Esophagus muscularis mucosa (tissue), 4 donors: Measurements from ENCODE around the gene LMBRD2. TPM values are rescaled to one million over a fixed set of nuclear protein-coding genes. Genes with fewer than 3 reads are reported as not detected.
A peak's percentile ranks its signal among the peaks of the same experiment; 100 is the strongest.

Source experiments
- DNase-seq: peaks from one replicate; pipeline ENCODE4 v3.0.0-alpha.2; 2017; ENCODE audit errors: extremely low spot score
- H3K27ac ChIP-seq, 4 donors: fragments of 200-600 bp; sonication (generic); replicated peaks in 1 of 4; 1 replicate in 3 of 4; 2 replicates in 1 of 4; pipeline ENCODE4 v1.5.1; 2016 to 2019; ENCODE audit warnings: mild to moderate bottlenecking in 1 of 4
- H3K27me3 ChIP-seq, 4 donors: fragments of 200-600 bp; sonication (generic); one replicate each; pipeline versions ENCODE4 v1.5.1 to v1.6.0; 2016 to 2019
- H3K36me3 ChIP-seq, 4 donors: fragments of 200-600 bp; sonication (generic); one replicate each; pipeline ENCODE4 v1.5.1; 2016 to 2019
- H3K4me1 ChIP-seq, 4 donors: fragments of 200-600 bp; sonication (generic); one replicate each; pipeline ENCODE4 v1.5.1; 2016 to 2019
- H3K4me3 ChIP-seq, 4 donors: fragments of 200-600 bp; sonication (generic); 1 replicate in 2 of 4; 2 replicates in 2 of 4; pipeline ENCODE4 v1.5.1; 2016 to 2019; ENCODE audit warnings: mild to moderate bottlenecking in 4 of 4, moderate library complexity in 1 of 4
- H3K9me3 ChIP-seq, 4 donors: fragments of 200-600 bp; sonication (generic); 1 replicate in 3 of 4; 2 replicates in 1 of 4; pipeline ENCODE4 v1.5.1; 2016 to 2019
- EP300 ChIP-seq: sonication (generic); formaldehyde crosslinking; IDR thresholded peaks from one replicate; pipeline ENCODE4 v1.6.1; 2017; ENCODE audit warnings: antibody characterized with exemption
- POLR2A ChIP-seq: fragments of 450-650 bp; IDR thresholded peaks from one replicate; pipeline ENCODE4 v1.6.1; 2017; ENCODE audit warnings: antibody characterized with exemption, moderate library complexity, mild to moderate bottlenecking, low read depth
- POLR2AphosphoS5 ChIP-seq, 2 donors: sonication (generic); formaldehyde crosslinking; IDR thresholded peaks; one replicate each; pipeline ENCODE4 v1.6.1; 2017; ENCODE audit warnings: antibody characterized with exemption in 2 of 2
- WGBS: methylation state at CpG from one replicate; pipeline ENCODE4 v1.1.5; 2018; 5-methylcytosine and 5-hydroxymethylcytosine counted together
- intact Hi-C: fragments of 100-400 bp; cut with DNase I; formaldehyde crosslinking; loops from one replicate; pipeline ENCODE4 v1.15.1; 2023
- total RNA-seq, 4 donors: library from RNA; depleted of rRNA; stranded (reverse); fragments of >200 nt; gene quantifications; one replicate each; pipeline versions ENCODE4 v1.1.0 to v1.2.1, GENCODE V29; 2016
- TF ChIP-seq, protein P1 (sequence below), 3 experiments: fragments of 200-600 bp in 2 of 3; fragments of 450-650 bp in 1 of 3; sonication (generic) in 2 of 3; IDR thresholded peaks; one replicate each; pipeline ENCODE4 v1.5.1; 2017 to 2019; ENCODE audit warnings: antibody characterized with exemption in 3 of 3, mild to moderate bottlenecking in 2 of 3, moderate library complexity in 1 of 3

The LMBRD2 gene
- total RNA-seq, 4 donors from 2014 or later = 10.4 to 12.5 (median 11.2) TPM

- WGBS = 52% methylated on average over 7 of the region's 7 CpGs
- H3K27ac ChIP-seq = no peak overlapping the region
- H3K36me3 ChIP-seq = peaks cover 0 to 49% (median 29%) of the 10 kb centered on the region in 4 donors
- no peak for DNase-seq
- intact Hi-C loops = no loop called here
- TF ChIP-seq EP300 = no peak
- no peak for TF ChIP-seq POLR2AphosphoS5 (IDR thresholded peaks at IDR 0.05)
- TF ChIP-seq POLR2A = no peak
- TF ChIP-seq, protein P1, sequence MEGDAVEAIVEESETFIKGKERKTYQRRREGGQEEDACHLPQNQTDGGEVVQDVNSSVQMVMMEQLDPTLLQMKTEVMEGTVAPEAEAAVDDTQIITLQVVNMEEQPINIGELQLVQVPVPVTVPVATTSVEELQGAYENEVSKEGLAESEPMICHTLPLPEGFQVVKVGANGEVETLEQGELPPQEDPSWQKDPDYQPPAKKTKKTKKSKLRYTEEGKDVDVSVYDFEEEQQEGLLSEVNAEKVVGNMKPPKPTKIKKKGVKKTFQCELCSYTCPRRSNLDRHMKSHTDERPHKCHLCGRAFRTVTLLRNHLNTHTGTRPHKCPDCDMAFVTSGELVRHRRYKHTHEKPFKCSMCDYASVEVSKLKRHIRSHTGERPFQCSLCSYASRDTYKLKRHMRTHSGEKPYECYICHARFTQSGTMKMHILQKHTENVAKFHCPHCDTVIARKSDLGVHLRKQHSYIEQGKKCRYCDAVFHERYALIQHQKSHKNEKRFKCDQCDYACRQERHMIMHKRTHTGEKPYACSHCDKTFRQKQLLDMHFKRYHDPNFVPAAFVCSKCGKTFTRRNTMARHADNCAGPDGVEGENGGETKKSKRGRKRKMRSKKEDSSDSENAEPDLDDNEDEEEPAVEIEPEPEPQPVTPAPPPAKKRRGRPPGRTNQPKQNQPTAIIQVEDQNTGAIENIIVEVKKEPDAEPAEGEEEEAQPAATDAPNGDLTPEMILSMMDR (IDR thresholded peaks at IDR 0.05) = no peak
- peaks cover 40 to 61% (median 43%) of the 10 kb centered on the region in 4 donors for H3K4me1 ChIP-seq
- H3K4me3 ChIP-seq = peak overlapping the region; percentile 78 to 95 (median 90)
- H3K27me3 ChIP-seq = no peaks in the 10 kb centered on the region
- no peaks in the 10 kb centered on the region for H3K9me3 ChIP-seq
These were observed 1.6 kb upstream of the LMBRD2 start for GRCh38 chr5:36153298-36153677.

GRCh38 chr5:36152324-36153297 is 924 bp upstream of the LMBRD2 start:
- no peak for DNase-seq
- H3K27ac ChIP-seq = peak overlapping the region; percentile 55 to 90 (median 82)
- H3K4me1 ChIP-seq = peaks cover 40 to 58% (median 43%) of the 10 kb centered on the region in 4 donors
- TF ChIP-seq EP300 (no peak), POLR2AphosphoS5 (IDR thresholded peaks at IDR 0.05) (no peak), POLR2A (no peak)
- TF ChIP-seq, protein P1 (IDR thresholded peaks at IDR 0.05) = no peak
- H3K9me3 ChIP-seq = no peaks in the 10 kb centered on the region
- H3K36me3 ChIP-seq = peaks cover 0 to 43% (median 22%) of the 10 kb centered on the region in 4 donors
- intact Hi-C loops = no loop called here
- peak overlapping the region; percentile 78 to 95 (median 90) for H3K4me3 ChIP-seq
- no peaks in the 10 kb centered on the region for H3K27me3 ChIP-seq
- 4% methylated on average over 20 of the region's 24 CpGs for WGBS

DNA sequence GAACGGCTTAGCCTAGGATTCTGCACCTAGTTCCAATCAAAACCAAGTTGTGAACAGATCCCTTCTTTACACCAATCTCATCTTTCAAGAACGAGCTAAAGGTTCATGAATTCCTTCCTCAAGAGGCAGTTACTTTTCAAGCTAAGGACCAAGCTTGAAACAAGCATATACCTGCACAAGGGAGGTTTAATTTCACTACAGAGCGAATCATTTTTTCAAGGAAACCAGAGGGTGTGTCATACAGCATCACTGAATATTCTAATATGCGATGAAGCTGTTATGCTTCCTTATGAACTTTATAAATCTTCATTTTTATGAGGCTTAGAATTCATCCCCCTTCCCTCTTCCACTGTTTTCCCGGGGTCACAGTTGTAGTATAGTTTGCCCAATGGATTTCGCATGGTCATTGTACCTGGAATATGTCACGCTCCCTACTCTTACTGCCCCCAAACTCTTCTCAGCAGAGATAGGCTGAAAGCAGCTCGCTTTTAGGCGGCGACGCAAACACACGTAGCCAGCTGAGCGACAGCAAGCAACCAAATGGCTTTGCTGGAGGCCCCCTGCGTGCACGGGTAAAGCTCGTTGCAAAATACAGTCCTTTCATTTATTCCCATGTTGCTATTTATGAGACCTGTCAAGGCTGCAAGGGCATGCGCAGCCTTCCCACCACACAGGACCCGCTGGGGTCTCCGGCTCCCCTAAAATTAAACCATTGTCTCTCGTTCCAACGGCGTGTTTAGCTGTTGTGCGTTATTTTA is 832 bp downstream of the LMBRD2 start:
- Histone ChIP-seq H3K27ac (peak overlapping the region; percentile 78 to 90 (median 88)), H3K9me3 (no peaks in the 10 kb centered on the region), H3K4me1 (peaks cover 34 to 41% (median 38%) of the 10 kb centered on the region in 4 donors), H3K36me3 (peaks cover 0 to 25% (median 11%) of the 10 kb centered on the region in 4 donors), H3K27me3 (no peaks in the 10 kb centered on the region), H3K4me3 (peak overlapping the region; percentile 78 to 95 (median 90))
- WGBS = 3% methylated on average over 23 of the region's 23 CpGs
- intact Hi-C loops = no loop called here
- no peak for DNase-seq
- TF ChIP-seq POLR2A (no peak), POLR2AphosphoS5 (IDR thresholded peaks at IDR 0.05) (no peak), EP300 (no peak)
- TF ChIP-seq, protein P1 (IDR thresholded peaks at IDR 0.05) = no peak

GRCh38 chr5:36147681-36148080 is 4.0 kb downstream of the LMBRD2 start:
- Histone ChIP-seq H3K27me3 (no peaks in the 10 kb centered on the region), H3K4me3 (no peak overlapping the region), H3K36me3 (peaks cover 0 to 3% (median under 1%) of the 10 kb centered on the region in 4 donors), H3K4me1 (peaks cover 16 to 26% (median 23%) of the 10 kb centered on the region in 4 donors), H3K27ac (no peak overlapping the region), H3K9me3 (no peaks in the 10 kb centered on the region)
- WGBS = 95% methylated on average over 2 of the region's 2 CpGs
- intact Hi-C loops = no loop called here
- DNase-seq = no peak
- TF ChIP-seq POLR2AphosphoS5 (IDR thresholded peaks at IDR 0.05) = no peak
- no peak for TF ChIP-seq POLR2A
- TF ChIP-seq EP300 = no peak
- TF ChIP-seq, protein P1 (IDR thresholded peaks at IDR 0.05) = no peak
